Measurements from ENCODE around the gene SEC24D.

The SEC24D gene

GRCh38 chr4:118767109-118767508, 68.8 kb downstream of the SEC24D start:
- Histone ChIP-seq H3K4me1 (ENCODE audit: control insufficient read depth, insufficient read depth, low read length) (no peaks in the 10 kb centered on the region), H3K9me3 (ENCODE audit: control insufficient read depth, insufficient read depth, low read depth, low read length) (no peaks in the 10 kb centered on the region), H3K36me3 (ENCODE audit: control insufficient read depth in 2 of 2, insufficient read depth in 1 of 2, low read length in 2 of 2) (peaks cover 0 to 41% of the 10 kb centered on the region in 2 experiments; a peak in 1 of 3 replicates), H3K4me3 (ENCODE audit: low read depth, low read length) (no peak overlapping the region), H3K27ac (ENCODE audit: extremely low read depth, low read depth, low read length) (no peak overlapping the region)
- TF ChIP-seq ZSCAN16 (tag by site-specific recombination; IDR thresholded peaks at IDR 0.05) (no peak), PRDM1 (tag by site-specific recombination; IDR thresholded peaks at IDR 0.05) (no peak), HOXD13 (CRISPR knock-in tag; IDR thresholded peaks at IDR 0.05; ENCODE audit: borderline replicate concordance) (no peak), ZNF366 (tag by site-specific recombination; conservative IDR thresholded peaks at IDR 0.05) (no peak), SALL2 (tag by site-specific recombination; IDR thresholded peaks at IDR 0.05; ENCODE audit: borderline replicate concordance) (no peak), ZNF610 (tag by site-specific recombination; IDR thresholded peaks at IDR 0.05; ENCODE audit: borderline replicate concordance) (no peak), INSM2 (tag by site-specific recombination; IDR thresholded peaks at IDR 0.05) (no peak), ZNF175 (tag by site-specific recombination; IDR thresholded peaks at IDR 0.05) (no peak), WT1 (tag by site-specific recombination; IDR thresholded peaks at IDR 0.05) (no peak), ZNF394 (tag by site-specific recombination; IDR thresholded peaks at IDR 0.05; ENCODE audit: borderline replicate concordance) (no peak), GLI2 (tag by site-specific recombination; IDR thresholded peaks at IDR 0.05; ENCODE audit: borderline replicate concordance, low read depth) (no peak)
- CTCF ChIA-PET, result interaction anchor here (0.9 to 1.0 kb wide), 2 partner anchors 123 to 201 kb away, joined by 3 read pairs; no protein-coding TSS in a partner anchor
- POLR2A ChIA-PET, result no interaction called here

GRCh38 chr4:118765399-118765798, 70.5 kb downstream of the SEC24D start:
- Histone ChIP-seq H3K4me3 (ENCODE audit: low read depth, low read length) (no peak overlapping the region), H3K4me1 (ENCODE audit: control insufficient read depth, insufficient read depth, low read length) (no peaks in the 10 kb centered on the region), H3K9me3 (ENCODE audit: control insufficient read depth, insufficient read depth, low read depth, low read length) (no peaks in the 10 kb centered on the region), H3K36me3 (ENCODE audit: control insufficient read depth in 2 of 2, insufficient read depth in 1 of 2, low read length in 2 of 2) (peaks cover 0 to 52% of the 10 kb centered on the region in 2 experiments; a peak in 1 of 3 replicates), H3K27ac (ENCODE audit: extremely low read depth, low read depth, low read length) (no peak overlapping the region)
- TF ChIP-seq REST (tag by site-specific recombination; IDR thresholded peaks at IDR 0.05) (no peak), PRDM6 (tag by site-specific recombination; IDR thresholded peaks at IDR 0.05) (peak; percentile 90), ZNF664 (tag by site-specific recombination; IDR thresholded peaks at IDR 0.05) (peak; percentile 49; the same call in 1 of the 2 replicates), ZBTB17 (tag by site-specific recombination; IDR thresholded peaks at IDR 0.05) (0 out of 2 replicates have a peak, but pooled peaks have one; percentile 32), KLF8 (tag by site-specific recombination; IDR thresholded peaks at IDR 0.05) (no peak), ZNF843 (tag by site-specific recombination; IDR thresholded peaks at IDR 0.05) (peak; percentile 15; the same call in 1 of the 2 replicates), OSR2 (tag by site-specific recombination; IDR thresholded peaks at IDR 0.05) (peak; percentile 60), ZSCAN30 (tag by site-specific recombination; IDR thresholded peaks at IDR 0.05) (no peak), SCRT2 (tag by site-specific recombination; IDR thresholded peaks at IDR 0.05) (peak; percentile 75), ZNF544 (tag by site-specific recombination; IDR thresholded peaks at IDR 0.05) (no peak), ZNF366 (tag by site-specific recombination; conservative IDR thresholded peaks at IDR 0.05) (0 out of 2 replicates have a peak, but pooled peaks have one; percentile 28), FEZF1 (tag by site-specific recombination; IDR thresholded peaks at IDR 0.05) (peak; percentile 51; the same call in 1 of the 2 replicates)
- TF ChIP-seq, protein P1, sequence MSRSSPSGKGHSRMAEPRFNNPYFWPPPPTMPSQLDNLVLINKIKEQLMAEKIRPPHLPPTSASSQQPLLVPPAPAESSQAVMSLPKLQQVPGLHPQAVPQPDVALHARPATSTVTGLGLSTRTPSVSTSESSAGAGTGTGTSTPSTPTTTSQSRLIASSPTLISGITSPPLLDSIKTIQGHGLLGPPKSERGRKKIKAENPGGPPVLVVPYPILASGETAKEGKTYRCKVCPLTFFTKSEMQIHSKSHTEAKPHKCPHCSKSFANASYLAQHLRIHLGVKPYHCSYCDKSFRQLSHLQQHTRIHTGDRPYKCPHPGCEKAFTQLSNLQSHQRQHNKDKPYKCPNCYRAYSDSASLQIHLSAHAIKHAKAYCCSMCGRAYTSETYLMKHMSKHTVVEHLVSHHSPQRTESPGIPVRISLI (tag by site-specific recombination; IDR thresholded peaks at IDR 0.05), result peak; percentile 58; the same call in 1 of the 2 replicates
- POLR2A ChIA-PET, result no interaction called here
- CTCF ChIA-PET, result interaction anchor here (0.6 kb wide), 1 partner anchor 117 kb away, joined by 3 read pairs; no protein-coding TSS in a partner anchor

Measured in HEK293 (cell line).